VCaP (cell line): Measurements from ENCODE around the gene LRRC32.

Source experiments
- H3K27ac ChIP-seq: fragments of 450-650 bp; 2 replicates; pipeline ENCODE4 v1.5.1; 2017
- CTCF ChIP-seq: fragments of 450-650 bp; conservative IDR thresholded peaks from 2 replicates; pipeline ENCODE4 v1.5.1; 2017; ENCODE audit warnings: mild to moderate bottlenecking, moderate library complexity

LRRC32 gene

GRCh38 chr11:76670485-76671236 lies at the start of gene LRRC32:
Gene LRRC32 (minus strand): TSS chr11:76670747. CDS start chr11:76665954, 4,793 bp downstream.
- TF ChIP-seq CTCF, result peak; percentile 12; the same call in 1 of the 2 replicates
- no peak within 1 kb of the TSS for H3K27ac ChIP-seq

GRCh38 chr11:76719686-76720085 lies 49.1 kb upstream of the LRRC32 start:
- no peak for TF ChIP-seq CTCF
- H3K27ac ChIP-seq, result no peak overlapping the region

- H3K27ac ChIP-seq, result no peak overlapping the region
- no peak for TF ChIP-seq CTCF
These were observed 48.7 kb upstream of the LRRC32 start for GRCh38 chr11:76719281-76719680.

GRCh38 chr11:76717816-76718215 lies 47.3 kb upstream of the LRRC32 start:
- TF ChIP-seq CTCF, result no peak
- H3K27ac ChIP-seq, result no peak overlapping the region

- no peak overlapping the region for H3K27ac ChIP-seq
- TF ChIP-seq CTCF, result no peak
These were observed 46.8 kb upstream of the LRRC32 start for GRCh38 chr11:76717369-76717768.

GRCh38 chr11:76716268-76716667 lies 45.7 kb upstream of the LRRC32 start:
- no peak for TF ChIP-seq CTCF
- no peak overlapping the region for H3K27ac ChIP-seq

- no peak for TF ChIP-seq CTCF
- no peak overlapping the region for H3K27ac ChIP-seq
These were observed 43.9 kb upstream of the LRRC32 start for GRCh38 chr11:76714493-76714892.
